ENCODE data around the gene NUP93. TPM values are rescaled to one million over a fixed set of nuclear protein-coding genes. Genes with fewer than 3 reads are reported as not detected.
A peak's percentile ranks its signal among the peaks of the same experiment; 100 is the strongest.

Gene NUP93
- total RNA-seq, 1 donor from 2014 or later, result 152 TPM

DNA sequence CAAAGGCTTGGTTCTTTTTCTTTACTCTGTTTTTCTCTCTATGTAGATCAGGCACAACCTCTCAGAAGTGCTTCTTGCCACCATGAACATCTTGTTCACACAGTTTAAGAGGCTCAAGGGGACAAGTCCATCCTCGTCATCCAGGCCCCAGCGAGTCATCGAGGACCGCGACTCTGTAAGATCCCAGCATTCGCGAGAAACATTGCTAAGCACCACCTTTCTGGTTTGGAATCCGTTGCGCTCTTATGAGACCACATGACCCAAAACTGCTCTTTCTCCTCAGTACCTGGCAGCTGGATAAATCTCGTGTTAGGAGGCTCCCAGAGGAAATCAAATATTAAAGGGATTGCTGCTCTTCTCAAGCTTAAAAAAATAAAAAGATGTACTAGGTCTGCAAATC is 111.7 kb downstream of the NUP93 start:
- H3K36me3 Mint-ChIP-seq (ENCODE audit: low read depth), result peaks cover 37% of the 10 kb centered on the region
- no peak overlapping the region for H3K4me3 Mint-ChIP-seq
- H3K27me3 Mint-ChIP-seq (ENCODE audit: insufficient read depth), result no peaks in the 10 kb centered on the region
- DNase-seq (ENCODE audit: low spot score), result no peak
- intact Hi-C loops (cut with micrococcal nuclease), result no loop called here
- no peaks in the 10 kb centered on the region for H3K9me3 Mint-ChIP-seq
- no peak overlapping the region for H3K27ac Mint-ChIP-seq
- H3K4me1 Mint-ChIP-seq (ENCODE audit: low read depth), result peaks cover under 1% of the 10 kb centered on the region

- Mint-ChIP-seq H3K36me3 (ENCODE audit: low read depth) (peaks cover 37% of the 10 kb centered on the region), H3K27me3 (ENCODE audit: insufficient read depth) (no peaks in the 10 kb centered on the region), H3K4me1 (ENCODE audit: low read depth) (peaks cover 5% of the 10 kb centered on the region), H3K27ac (no peak overlapping the region), H3K9me3 (no peaks in the 10 kb centered on the region), H3K4me3 (no peak overlapping the region)
- intact Hi-C loops (cut with micrococcal nuclease), result no loop called here
- no peak for DNase-seq (ENCODE audit: low spot score)
Observed at GRCh38 chr16:56842133-56842532, 112.2 kb downstream of the NUP93 start.

DNA sequence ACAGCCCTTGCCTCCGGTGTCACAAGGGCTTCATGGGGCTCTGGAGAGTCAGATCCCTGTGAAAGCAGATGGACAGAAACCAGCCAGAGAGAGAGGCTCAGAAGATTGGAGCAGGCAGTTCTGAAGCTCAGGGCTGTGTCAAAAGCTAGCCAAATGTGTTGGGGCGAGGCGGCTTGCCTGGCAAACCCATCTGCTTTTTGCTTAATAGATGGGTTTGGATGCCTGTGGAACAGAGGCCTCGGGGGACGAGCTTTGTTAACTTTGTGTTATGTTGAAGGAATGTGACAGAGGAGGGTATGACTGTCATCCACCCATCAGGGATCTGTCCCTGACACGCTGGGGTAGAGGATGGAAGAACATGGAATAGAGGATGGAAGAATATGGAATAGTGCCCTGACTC is 114.1 kb downstream of the NUP93 start:
- no peak for DNase-seq (ENCODE audit: low spot score)
- Mint-ChIP-seq H3K4me3 (no peak overlapping the region), H3K27ac (no peak overlapping the region), H3K9me3 (no peaks in the 10 kb centered on the region), H3K36me3 (ENCODE audit: low read depth) (peaks cover 44% of the 10 kb centered on the region), H3K27me3 (ENCODE audit: insufficient read depth) (no peaks in the 10 kb centered on the region), H3K4me1 (ENCODE audit: low read depth) (peaks cover 25% of the 10 kb centered on the region)
- intact Hi-C loops (cut with micrococcal nuclease), result no loop called here

DNA sequence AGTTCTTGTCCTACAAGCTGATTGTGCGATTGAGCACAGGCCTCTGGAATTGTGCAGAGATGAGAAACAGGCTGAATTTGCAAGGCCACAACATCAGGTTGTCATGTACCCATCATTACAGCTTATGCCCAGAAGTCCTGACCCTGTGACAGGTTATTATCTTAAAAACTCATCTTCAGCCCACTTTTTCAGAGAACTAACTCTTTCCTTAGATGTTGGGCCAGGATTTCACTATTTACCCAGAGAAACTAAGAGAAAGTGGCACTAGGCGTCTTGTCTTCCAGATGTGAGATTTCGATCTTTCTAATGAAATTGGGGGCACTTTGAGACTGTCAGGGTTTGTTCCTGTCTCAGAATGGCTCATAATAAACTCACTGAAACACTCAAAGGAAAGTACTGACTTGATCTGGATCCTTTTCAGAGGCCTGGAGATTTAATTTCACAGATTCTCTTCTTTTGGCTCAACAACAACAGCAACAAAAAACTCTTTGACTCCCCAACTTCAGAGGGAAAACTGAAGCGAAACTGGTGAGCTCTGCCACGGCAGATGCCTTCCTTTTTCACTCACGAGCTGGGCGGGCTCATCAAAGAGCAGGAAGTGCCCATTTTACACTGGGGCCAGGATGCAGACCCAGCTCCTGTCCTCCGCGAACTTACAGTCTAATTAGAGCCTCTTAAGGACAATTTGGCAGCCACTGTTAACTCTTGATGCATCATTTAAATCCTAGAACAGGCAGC is 117.4 kb downstream of the NUP93 start:
- H3K27me3 Mint-ChIP-seq (ENCODE audit: insufficient read depth), result no peaks in the 10 kb centered on the region
- H3K36me3 Mint-ChIP-seq (ENCODE audit: low read depth), result peaks cover 32% of the 10 kb centered on the region
- H3K9me3 Mint-ChIP-seq, result no peaks in the 10 kb centered on the region
- H3K4me3 Mint-ChIP-seq, result no peak overlapping the region
- H3K4me1 Mint-ChIP-seq (ENCODE audit: low read depth), result peaks cover 26% of the 10 kb centered on the region
- intact Hi-C loops (cut with micrococcal nuclease), result no loop called here
- H3K27ac Mint-ChIP-seq, result peak overlapping the region; percentile 29
- DNase-seq (ENCODE audit: low spot score), result no peak

- H3K27me3 Mint-ChIP-seq (ENCODE audit: insufficient read depth), result no peaks in the 10 kb centered on the region
- no peak for DNase-seq (ENCODE audit: low spot score)
- no peak overlapping the region for H3K4me3 Mint-ChIP-seq
- H3K27ac Mint-ChIP-seq, result no peak overlapping the region
- intact Hi-C loops (cut with micrococcal nuclease), result no loop called here
- H3K36me3 Mint-ChIP-seq (ENCODE audit: low read depth), result peaks cover 24% of the 10 kb centered on the region
- H3K4me1 Mint-ChIP-seq (ENCODE audit: low read depth), result peaks cover 26% of the 10 kb centered on the region
- H3K9me3 Mint-ChIP-seq, result no peaks in the 10 kb centered on the region
Observed at GRCh38 chr16:56848029-56848936, 118.4 kb downstream of the NUP93 start.

GRCh38 chr16:56848955-56849689 is 119.2 kb downstream of the NUP93 start:
- H3K9me3 Mint-ChIP-seq, result no peaks in the 10 kb centered on the region
- DNase-seq (ENCODE audit: low spot score), result no peak
- H3K36me3 Mint-ChIP-seq (ENCODE audit: low read depth), result peaks cover 18% of the 10 kb centered on the region
- peaks cover 26% of the 10 kb centered on the region for H3K4me1 Mint-ChIP-seq (ENCODE audit: low read depth)
- intact Hi-C loops (cut with micrococcal nuclease), result no loop called here
- no peaks in the 10 kb centered on the region for H3K27me3 Mint-ChIP-seq (ENCODE audit: insufficient read depth)
- no peak overlapping the region for H3K4me3 Mint-ChIP-seq
- no peak overlapping the region for H3K27ac Mint-ChIP-seq

GRCh38 chr16:56849690-56850680 is 120.1 kb downstream of the NUP93 start:
- DNase-seq (ENCODE audit: low spot score), result no peak
- no peak overlapping the region for H3K27ac Mint-ChIP-seq
- no peak overlapping the region for H3K4me3 Mint-ChIP-seq
- H3K36me3 Mint-ChIP-seq (ENCODE audit: low read depth), result peaks cover 17% of the 10 kb centered on the region
- no peaks in the 10 kb centered on the region for H3K9me3 Mint-ChIP-seq
- intact Hi-C loops (cut with micrococcal nuclease), result no loop called here
- H3K4me1 Mint-ChIP-seq (ENCODE audit: low read depth), result peaks cover 26% of the 10 kb centered on the region
- H3K27me3 Mint-ChIP-seq (ENCODE audit: insufficient read depth), result no peaks in the 10 kb centered on the region

GRCh38 chr16:56851671-56852400 is 121.9 kb downstream of the NUP93 start:
- H3K36me3 Mint-ChIP-seq (ENCODE audit: low read depth), result peaks cover 12% of the 10 kb centered on the region
- peaks cover 24% of the 10 kb centered on the region for H3K4me1 Mint-ChIP-seq (ENCODE audit: low read depth)
- no peaks in the 10 kb centered on the region for H3K27me3 Mint-ChIP-seq (ENCODE audit: insufficient read depth)
- intact Hi-C loops (cut with micrococcal nuclease), result no loop called here
- DNase-seq (ENCODE audit: low spot score), result no peak
- no peaks in the 10 kb centered on the region for H3K9me3 Mint-ChIP-seq
- no peak overlapping the region for H3K4me3 Mint-ChIP-seq
- H3K27ac Mint-ChIP-seq, result no peak overlapping the region

DNA sequence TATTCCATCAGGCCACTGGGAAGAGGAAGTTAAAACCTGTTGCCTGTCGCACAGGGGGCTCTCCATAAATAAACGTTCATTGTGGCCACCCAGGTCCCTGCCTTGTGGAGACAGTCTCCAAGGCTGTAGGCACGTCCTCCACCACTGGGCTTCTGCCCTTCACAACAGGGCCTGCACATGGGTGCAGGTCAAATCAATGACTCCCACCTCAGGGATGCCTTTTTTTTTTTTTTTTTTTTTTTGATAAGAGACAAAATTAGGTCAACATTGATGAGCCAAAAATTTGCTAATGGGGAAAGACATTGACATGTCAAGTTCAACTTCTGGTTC is 122.4 kb downstream of the NUP93 start:
- intact Hi-C loops (cut with micrococcal nuclease), result no loop called here
- no peak for DNase-seq (ENCODE audit: low spot score)
- Mint-ChIP-seq H3K36me3 (ENCODE audit: low read depth) (peaks cover 11% of the 10 kb centered on the region), H3K4me1 (ENCODE audit: low read depth) (peaks cover 18% of the 10 kb centered on the region), H3K4me3 (no peak overlapping the region), H3K9me3 (no peaks in the 10 kb centered on the region), H3K27ac (no peak overlapping the region), H3K27me3 (ENCODE audit: insufficient read depth) (no peaks in the 10 kb centered on the region)

- no peak for DNase-seq (ENCODE audit: low spot score)
- Mint-ChIP-seq H3K9me3 (no peaks in the 10 kb centered on the region), H3K36me3 (ENCODE audit: low read depth) (peaks cover 5% of the 10 kb centered on the region), H3K4me1 (ENCODE audit: low read depth) (peaks cover 12% of the 10 kb centered on the region), H3K4me3 (no peak overlapping the region), H3K27me3 (ENCODE audit: insufficient read depth) (no peaks in the 10 kb centered on the region), H3K27ac (no peak overlapping the region)
- intact Hi-C loops (cut with micrococcal nuclease), result no loop called here
Observed at GRCh38 chr16:56852968-56853367, 123.0 kb downstream of the NUP93 start.

DNA sequence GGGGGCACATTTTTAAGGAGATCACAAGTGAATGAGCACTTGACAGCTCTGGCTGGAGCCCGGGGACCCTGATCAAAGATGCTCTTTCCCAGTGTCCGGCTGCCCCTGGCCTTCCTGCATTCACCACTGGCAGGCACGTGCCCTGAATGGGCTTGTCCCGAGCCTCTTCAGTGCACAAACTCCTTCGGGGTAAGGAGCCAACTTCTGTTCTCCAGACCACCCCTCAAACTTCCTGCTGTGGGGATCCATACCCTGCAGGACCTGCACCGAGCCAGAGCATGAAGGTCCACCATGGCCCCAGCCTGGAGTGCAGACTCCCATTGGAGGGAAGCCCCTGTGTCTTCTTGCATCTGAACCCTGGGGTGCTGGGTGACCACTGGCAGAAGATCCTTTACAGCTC is 125.3 kb downstream of the NUP93 start:
- intact Hi-C loops (cut with micrococcal nuclease), result no loop called here
- no peak overlapping the region for H3K4me3 Mint-ChIP-seq

More for the DNA sequence above, 125.3 kb downstream of the NUP93 start:
- Mint-ChIP-seq H3K27me3 (ENCODE audit: insufficient read depth) (peaks cover 1% of the 10 kb centered on the region), H3K4me1 (ENCODE audit: low read depth) (peaks cover 15% of the 10 kb centered on the region), H3K36me3 (ENCODE audit: low read depth) (no peaks in the 10 kb centered on the region), H3K27ac (no peak overlapping the region), H3K9me3 (no peaks in the 10 kb centered on the region)
- no peak for DNase-seq (ENCODE audit: low spot score)
